ENCODE results near the gene ELL.

The ELL gene

GRCh38 chr19:18450931-18451836 is 70.7 kb downstream of the ELL start:
- DNase-seq (ENCODE audit: extremely low spot score, insufficient read length, low read depth): peak; percentile 68

GRCh38 chr19:18450021-18450930 is 71.6 kb downstream of the ELL start:
- FAIRE-seq: no peak
- no peak for DNase-seq (ENCODE audit: extremely low spot score, insufficient read length, low read depth)

More at GRCh38 chr19:18450931-18451836, 70.7 kb downstream of the ELL start:
- FAIRE-seq: peak; percentile 76

- FAIRE-seq (no peak), DNase-seq (ENCODE audit: extremely low spot score, insufficient read length, low read depth) (no peak)
Measured at GRCh38 chr19:18449552-18449951, 72.3 kb downstream of the ELL start.

- DNase-seq (ENCODE audit: extremely low spot score, insufficient read length, low read depth) (no peak), FAIRE-seq (no peak)
Measured at GRCh38 chr19:18446811-18447359, 75.0 kb downstream of the ELL start.

- no peak for FAIRE-seq
- DNase-seq (ENCODE audit: extremely low spot score, insufficient read length, low read depth): no peak
Measured at GRCh38 chr19:18446145-18446810, 75.6 kb downstream of the ELL start.

- FAIRE-seq (no peak), DNase-seq (ENCODE audit: extremely low spot score, insufficient read length, low read depth) (no peak)
Measured at GRCh38 chr19:18445262-18445948, 76.5 kb downstream of the ELL start.

- FAIRE-seq (no peak), DNase-seq (ENCODE audit: extremely low spot score, insufficient read length, low read depth) (no peak)
Measured at GRCh38 chr19:18444513-18444912, 77.4 kb downstream of the ELL start.

- DNase-seq (ENCODE audit: extremely low spot score, insufficient read length, low read depth): no peak
- FAIRE-seq: no peak
Measured at GRCh38 chr19:18443831-18444230, 78.0 kb downstream of the ELL start.

- FAIRE-seq (no peak), DNase-seq (ENCODE audit: extremely low spot score, insufficient read length, low read depth) (no peak)
Measured at GRCh38 chr19:18443406-18443805, 78.5 kb downstream of the ELL start.

GRCh38 chr19:18442941-18443340 is 78.9 kb downstream of the ELL start:
- FAIRE-seq (no peak), DNase-seq (ENCODE audit: extremely low spot score, insufficient read length, low read depth) (no peak)

GRCh38 chr19:18441804-18442788 is 79.8 kb downstream of the ELL start:
- DNase-seq (ENCODE audit: extremely low spot score, insufficient read length, low read depth): no peak
- peak; percentile 47 for FAIRE-seq

GRCh38 chr19:18440936-18441803 is 80.7 kb downstream of the ELL start:
- FAIRE-seq: no peak
- DNase-seq (ENCODE audit: extremely low spot score, insufficient read length, low read depth): no peak

- no peak for FAIRE-seq
- no peak for DNase-seq (ENCODE audit: extremely low spot score, insufficient read length, low read depth)
Measured at GRCh38 chr19:18440415-18440877, 81.4 kb downstream of the ELL start.

GRCh38 chr19:18439910-18440237 is 82.0 kb downstream of the ELL start:
- DNase-seq (ENCODE audit: extremely low spot score, insufficient read length, low read depth) (no peak), FAIRE-seq (no peak)

GRCh38 chr19:18439025-18439909 is 82.6 kb downstream of the ELL start:
- DNase-seq (ENCODE audit: extremely low spot score, insufficient read length, low read depth): no peak
- peak; percentile 5 for FAIRE-seq

- FAIRE-seq (no peak), DNase-seq (ENCODE audit: extremely low spot score, insufficient read length, low read depth) (no peak)
Measured at GRCh38 chr19:18438331-18439024, 83.4 kb downstream of the ELL start.
